ENCODE results near the gene SP140L.

SP140L gene

GRCh38 chr2:230348787-230349186 is 21.8 kb downstream of the SP140L start:
- TF ChIP-seq CTCF (IDR thresholded peaks at IDR 0.05; ENCODE audit: low read depth, low read length, missing control alignments): no peak
- H3K4me3 ChIP-seq (replicated peaks; ENCODE audit: low read depth, low read length): no peak overlapping the region
- no peak for DNase-seq (ENCODE audit: extremely low read depth, low read depth)

GRCh38 chr2:230356084-230356483 is 29.1 kb downstream of the SP140L start:
- H3K4me3 ChIP-seq (replicated peaks; ENCODE audit: low read depth, low read length): no peak overlapping the region
- no peak for TF ChIP-seq CTCF (IDR thresholded peaks at IDR 0.05; ENCODE audit: low read depth, low read length, missing control alignments)
- no peak for DNase-seq (ENCODE audit: extremely low read depth, low read depth)

GRCh38 chr2:230358305-230358704 is 31.3 kb downstream of the SP140L start:
- no peak for DNase-seq (ENCODE audit: extremely low read depth, low read depth)
- no peak for TF ChIP-seq CTCF (IDR thresholded peaks at IDR 0.05; ENCODE audit: low read depth, low read length, missing control alignments)

GRCh38 chr2:230360028-230360427 is 33.0 kb downstream of the SP140L start:
- no peak for DNase-seq (ENCODE audit: extremely low read depth, low read depth)
- TF ChIP-seq CTCF (IDR thresholded peaks at IDR 0.05; ENCODE audit: low read depth, low read length, missing control alignments): no peak
- H3K4me3 ChIP-seq (replicated peaks; ENCODE audit: low read depth, low read length): no peak overlapping the region

More at GRCh38 chr2:230358305-230358704, 31.3 kb downstream of the SP140L start:
- H3K4me3 ChIP-seq (replicated peaks; ENCODE audit: low read depth, low read length): no peak overlapping the region

- no peak for TF ChIP-seq CTCF (IDR thresholded peaks at IDR 0.05; ENCODE audit: low read depth, low read length, missing control alignments)
- DNase-seq (ENCODE audit: extremely low read depth, low read depth): no peak
- no peak overlapping the region for H3K4me3 ChIP-seq (replicated peaks; ENCODE audit: low read depth, low read length)
Observed at GRCh38 chr2:230362030-230362691, 35.2 kb downstream of the SP140L start.

- DNase-seq (ENCODE audit: extremely low read depth, low read depth): no peak
- no peak for TF ChIP-seq CTCF (IDR thresholded peaks at IDR 0.05; ENCODE audit: low read depth, low read length, missing control alignments)
- H3K4me3 ChIP-seq (replicated peaks; ENCODE audit: low read depth, low read length): no peak overlapping the region
Observed at GRCh38 chr2:230382108-230382507, 55.1 kb downstream of the SP140L start.

GRCh38 chr2:230383453-230383852 is 56.5 kb downstream of the SP140L start:
- H3K4me3 ChIP-seq (replicated peaks; ENCODE audit: low read depth, low read length): no peak overlapping the region
- DNase-seq (ENCODE audit: extremely low read depth, low read depth): no peak
- no peak for TF ChIP-seq CTCF (IDR thresholded peaks at IDR 0.05; ENCODE audit: low read depth, low read length, missing control alignments)
